ENCODE data around the gene EHMT1.
"Not testable (repeated sequence)": the region's sequence is repeated elsewhere in the genome, so short reads cannot be mapped to it uniquely, and the experiment has no call there.

The EHMT1 gene

GRCh38 chr9:137696136-137696925, 77.5 kb downstream of the EHMT1 start:
- DNase-seq: no peak

- no peak for DNase-seq
These were observed 78.4 kb downstream of the EHMT1 start for GRCh38 chr9:137697193-137697592.

- DNase-seq: no peak
These were observed 79.0 kb downstream of the EHMT1 start for GRCh38 chr9:137697832-137698231.

GRCh38 chr9:137700911-137701310, 82.1 kb downstream of the EHMT1 start:
- no peak for DNase-seq

- no peak for DNase-seq
These were observed 84.0 kb downstream of the EHMT1 start for GRCh38 chr9:137702615-137703379.

- no peak for DNase-seq
These were observed 85.2 kb downstream of the EHMT1 start for GRCh38 chr9:137703842-137704508.

GRCh38 chr9:137705443-137705863, 86.6 kb downstream of the EHMT1 start:
- DNase-seq: no peak

GRCh38 chr9:137705906-137706305, 87.1 kb downstream of the EHMT1 start:
- no peak for DNase-seq

- DNase-seq: no peak
These were observed 88.6 kb downstream of the EHMT1 start for GRCh38 chr9:137707361-137707760.

- DNase-seq: no peak
These were observed 89.9 kb downstream of the EHMT1 start for GRCh38 chr9:137708590-137709284.

- no peak for DNase-seq
These were observed 90.8 kb downstream of the EHMT1 start for GRCh38 chr9:137709411-137710101.

- DNase-seq: no peak
These were observed 91.9 kb downstream of the EHMT1 start for GRCh38 chr9:137710704-137711103.

GRCh38 chr9:137711678-137712105, 92.9 kb downstream of the EHMT1 start:
- no peak for DNase-seq

- DNase-seq: no peak
These were observed 96.5 kb downstream of the EHMT1 start for GRCh38 chr9:137715321-137715720.

GRCh38 chr9:137715866-137716693, 97.3 kb downstream of the EHMT1 start:
- DNase-seq: not testable (repeated sequence)

GRCh38 chr9:137716694-137717287, 98.0 kb downstream of the EHMT1 start:
- DNase-seq: no peak

- DNase-seq: no peak
These were observed 99.0 kb downstream of the EHMT1 start for GRCh38 chr9:137717776-137718327.

- no peak for DNase-seq
These were observed 100.4 kb downstream of the EHMT1 start for GRCh38 chr9:137719194-137719593.

- DNase-seq: no peak
These were observed 101.8 kb downstream of the EHMT1 start for GRCh38 chr9:137720571-137721110.

GRCh38 chr9:137721479-137721878, 102.7 kb downstream of the EHMT1 start:
- no peak for DNase-seq
